GM23338 (cell line): ENCODE results near the gene GPR82. TPM values are rescaled to one million over a fixed set of nuclear protein-coding genes. Genes with fewer than 3 reads are reported as not detected.

ENCODE experiments used
- ATAC-seq: fragments of 200-7000 bp; cut with Tn5 transposase; 3 replicates; pipeline ENCODE4 v1.9.1; 2020
- DNase-seq: peaks from one replicate; pipeline ENCODE4 v3.0.0-alpha.2; 2015; ENCODE audit warnings: low spot score
- H2AFZ ChIP-seq: fragments of 200-600 bp; sonication (generic); 2 replicates; pipeline ENCODE4 v1.8.0; 2016; ENCODE audit warnings: antibody characterized with exemption, mild to moderate bottlenecking, moderate library complexity
- H3F3A ChIP-seq: fragments of 200-600 bp; sonication (generic); replicated peaks from 2 replicates; pipeline ENCODE4 v1.8.0; 2017; ENCODE audit warnings: antibody characterized with exemption, mixed run types, low read depth
- H3K27ac ChIP-seq: fragments of 200-600 bp; sonication (generic); 2 replicates; pipeline ENCODE4 v1.6.1; 2016; ENCODE audit warnings: low read depth
- H3K27me3 ChIP-seq: fragments of 200-600 bp; sonication (generic); 2 replicates; pipeline ENCODE4 v1.8.0; 2016; ENCODE audit warnings: mild to moderate bottlenecking, mixed run types, moderate library complexity; ENCODE audit not compliant: insufficient read depth
- H3K36me3 ChIP-seq: fragments of 200-600 bp; sonication (generic); 2 replicates; pipeline ENCODE4 v1.8.0; 2016; ENCODE audit warnings: mild to moderate bottlenecking; ENCODE audit not compliant: insufficient read depth
- H3K4me1 ChIP-seq: fragments of 200-600 bp; sonication (generic); 2 replicates; pipeline ENCODE4 v1.8.0; 2016; ENCODE audit warnings: mild to moderate bottlenecking, moderate library complexity; ENCODE audit not compliant: insufficient read depth
- H3K4me2 ChIP-seq: fragments of 200-600 bp; sonication (generic); 2 replicates; pipeline ENCODE4 v1.7.1; 2017; ENCODE audit warnings: mixed run types
- H3K4me3 ChIP-seq: fragments of 200-600 bp; sonication (generic); 2 replicates; pipeline ENCODE4 v1.6.1; 2016; ENCODE audit warnings: mixed run types
- H3K79me2 ChIP-seq: fragments of 200-600 bp; sonication (generic); replicated peaks from 2 replicates; pipeline ENCODE4 v1.8.0; 2017; ENCODE audit warnings: mild to moderate bottlenecking; ENCODE audit not compliant: insufficient read depth
- H3K9me2 ChIP-seq: fragments of 200-600 bp; sonication (generic); 2 replicates; pipeline ENCODE4 v1.8.0; 2017; ENCODE audit not compliant: insufficient read depth
- H4K20me1 ChIP-seq: fragments of 200-600 bp; sonication (generic); replicated peaks from 2 replicates; pipeline ENCODE4 v1.8.0; 2017; ENCODE audit warnings: mild to moderate bottlenecking; ENCODE audit not compliant: insufficient read depth
- H3K27ac Mint-ChIP-seq: 2 replicates; pipeline ENCODE4 v1.8.0; 2020; ENCODE audit warnings: inconsistent platforms, mild to moderate bottlenecking, moderate library complexity, mixed read lengths
- H3K27me3 Mint-ChIP-seq: 3 replicates; pipeline ENCODE4 v1.8.0; 2022; ENCODE audit warnings: low read depth, mild to moderate bottlenecking, moderate library complexity, mixed read lengths, inconsistent platforms; ENCODE audit not compliant: insufficient read depth, poor library complexity
- H3K36me3 Mint-ChIP-seq: 3 replicates; pipeline ENCODE4 v1.8.0; 2021; ENCODE audit warnings: low read depth, mild to moderate bottlenecking, inconsistent platforms, moderate library complexity, mixed read lengths
- H3K4me1 Mint-ChIP-seq: 3 replicates; pipeline ENCODE4 v1.8.0; 2020; ENCODE audit warnings: mild to moderate bottlenecking, inconsistent platforms, mixed read lengths
- H3K4me3 Mint-ChIP-seq: 3 replicates; pipeline ENCODE4 v1.8.0; 2021; ENCODE audit warnings: moderate library complexity, mild to moderate bottlenecking, inconsistent platforms, mixed read lengths
- H3K9me3 Mint-ChIP-seq: 3 replicates; pipeline ENCODE4 v1.8.0; 2020; ENCODE audit warnings: moderate library complexity, mild to moderate bottlenecking, inconsistent platforms, mixed read lengths
- CREB1 ChIP-seq: fragments of 250-450 bp; sonication (Bioruptor Pico); IDR thresholded peaks from 2 replicates; pipeline ENCODE4 v1.5.0; 2020; ENCODE audit warnings: low read depth, mild to moderate bottlenecking, moderate library complexity
- CTCF ChIP-seq, 2 experiments: fragments of 200-600 bp in 1 of 2; sonication (generic) in 1 of 2; conservative IDR thresholded peaks; 2 replicates each; pipeline versions ENCODE4 v1.5.1 to v1.6.1; 2016 to 2017; ENCODE audit warnings: antibody characterized with exemption in 2 of 2, low read depth in 2 of 2, mild to moderate bottlenecking in 2 of 2, moderate library complexity in 1 of 2
- EZH2 ChIP-seq: fragments of 200-600 bp; sonication (generic); IDR thresholded peaks from one replicate; pipeline ENCODE4 v1.8.0; 2017; ENCODE audit warnings: antibody characterized with exemption, mild to moderate bottlenecking, low read depth; ENCODE audit not compliant: unreplicated experiment
- EZH2phosphoT487 ChIP-seq: fragments of 200-600 bp; sonication (generic); IDR thresholded peaks from one replicate; pipeline ENCODE4 v1.8.1; 2018; ENCODE audit warnings: antibody characterized with exemption; ENCODE audit not compliant: unreplicated experiment
- JUNB ChIP-seq: IDR thresholded peaks from one replicate; pipeline ENCODE4 v1.6.1; 2016; ENCODE audit warnings: antibody characterized with exemption; ENCODE audit not compliant: unreplicated experiment
- NANOG ChIP-seq: IDR thresholded peaks from 2 replicates; pipeline ENCODE4 v1.6.1; 2016; ENCODE audit warnings: antibody characterized with exemption, borderline replicate concordance
- REST ChIP-seq: IDR thresholded peaks from one replicate; pipeline ENCODE4 v1.6.1; 2018; ENCODE audit warnings: antibody characterized with exemption; ENCODE audit not compliant: unreplicated experiment
- ZNF114 ChIP-seq: fragments of 250-450 bp; sonication (Bioruptor Pico); IDR thresholded peaks from 2 replicates; pipeline ENCODE4 v1.5.0; 2020; ENCODE audit warnings: mild to moderate bottlenecking, moderate library complexity
- ZNF462 ChIP-seq: fragments of 250-450 bp; sonication (Bioruptor Pico); IDR thresholded peaks from 2 replicates; pipeline ENCODE4 v1.5.0; 2020; ENCODE audit warnings: mild to moderate bottlenecking, moderate library complexity
- polyA plus RNA-seq: library from polyadenylated mRNA; unstranded; fragments of >200 nt; fragmentation: Nextera tagmentation; extraction: Ambion mirVana; gene quantifications from 2 replicates; pipeline ENCODE4 v1.2.1, GENCODE V29; 2016
- total RNA-seq: library from RNA; depleted of rRNA; stranded (reverse); fragments of >200 nt; shearing (Covaris generic); gene quantifications from 2 replicates; pipeline ENCODE4 v1.2.3, GENCODE V29; 2014

GPR82 gene
- total and polyA plus RNA-seq, 2 experiments from 2014 or later: 0.32 TPM; not detected in 1

- Histone ChIP-seq H3K27me3 (no peaks in the 10 kb centered on the region), H4K20me1 (no peaks in the 10 kb centered on the region), H3K4me3 (no peak overlapping the region), H3K9me2 (no peaks in the 10 kb centered on the region), H3K4me2 (no peak overlapping the region), H3K79me2 (no peaks in the 10 kb centered on the region), H3K36me3 (no peaks in the 10 kb centered on the region), H3F3A (no peaks in the 10 kb centered on the region), H3K4me1 (no peaks in the 10 kb centered on the region), H3K27ac (no peak overlapping the region), H2AFZ (no peak overlapping the region)
- peaks cover 4% of the 10 kb centered on the region for H3K27me3 Mint-ChIP-seq
- no peak for ATAC-seq
- no peak overlapping the region for H3K27ac Mint-ChIP-seq
- peaks cover 40% of the 10 kb centered on the region for H3K36me3 Mint-ChIP-seq
- H3K9me3 Mint-ChIP-seq: peaks cover 28% of the 10 kb centered on the region
- H3K4me1 Mint-ChIP-seq: no peaks in the 10 kb centered on the region
- no peak for DNase-seq
- TF ChIP-seq ZNF114 (CRISPR knock-in tag) (no peak), NANOG (no peak), REST (no peak), CREB1 (CRISPR knock-in tag) (no peak), ZNF462 (CRISPR knock-in tag) (no peak), CTCF (conservative IDR thresholded peaks at IDR 0.05; ENCODE audit: low read depth in 2 of 2) (no peak), EZH2 (no peak), EZH2phosphoT487 (no peak), JUNB (no peak)
- no peak overlapping the region for H3K4me3 Mint-ChIP-seq
Observed at GRCh38 chrX:41722214-41722613, 1.8 kb upstream of the GPR82 start.
